ENCODE results near the gene DPF1.

Gene DPF1

GRCh38 chr19:38216785-38217641 is 7.0 kb downstream of the DPF1 start:
- DNase-seq: no peak

GRCh38 chr19:38213911-38214625 is 10.0 kb downstream of the DPF1 start:
- peak; percentile 90 for DNase-seq

- DNase-seq: no peak
These were observed 10.6 kb downstream of the DPF1 start for GRCh38 chr19:38213469-38213868.

- no peak for DNase-seq
These were observed 12.3 kb downstream of the DPF1 start for GRCh38 chr19:38211766-38212165.

- no peak for DNase-seq
These were observed 12.9 kb downstream of the DPF1 start for GRCh38 chr19:38211151-38211591.

GRCh38 chr19:38210458-38210987 is 13.5 kb downstream of the DPF1 start:
- DNase-seq: no peak

GRCh38 chr19:38209671-38210457 is 14.2 kb downstream of the DPF1 start:
- DNase-seq: no peak

- no peak for DNase-seq
These were observed 14.9 kb downstream of the DPF1 start for GRCh38 chr19:38209152-38209551.

- no peak for DNase-seq
These were observed 15.5 kb downstream of the DPF1 start for GRCh38 chr19:38208571-38208970.

GRCh38 chr19:38207543-38207942 is 16.5 kb downstream of the DPF1 start:
- DNase-seq: no peak

GRCh38 chr19:38206928-38207327 is 17.1 kb downstream of the DPF1 start:
- no peak for DNase-seq

- DNase-seq: no peak
These were observed 17.8 kb downstream of the DPF1 start for GRCh38 chr19:38206006-38206745.

- DNase-seq: no peak
These were observed 19.3 kb downstream of the DPF1 start for GRCh38 chr19:38204728-38205127.

GRCh38 chr19:38204096-38204495 is 19.9 kb downstream of the DPF1 start:
- no peak for DNase-seq

GRCh38 chr19:38203197-38203596 is 20.8 kb downstream of the DPF1 start:
- no peak for DNase-seq

GRCh38 chr19:38202504-38202903 is 21.5 kb downstream of the DPF1 start:
- DNase-seq: no peak

GRCh38 chr19:38201731-38202130 is 22.3 kb downstream of the DPF1 start:
- DNase-seq: no peak

GRCh38 chr19:38199340-38199739 is 24.7 kb downstream of the DPF1 start:
- no peak for DNase-seq

GRCh38 chr19:38197937-38198704 is 25.9 kb downstream of the DPF1 start:
- no peak for DNase-seq

- DNase-seq: no peak
These were observed 26.9 kb downstream of the DPF1 start for GRCh38 chr19:38196948-38197656.
